Muscle layer of duodenum (tissue), 2 donors: Measurements from ENCODE around the gene OR56B4.
"Not testable (repeated sequence)": the region's sequence is repeated elsewhere in the genome, so short reads cannot be mapped to it uniquely, and the experiment has no call there.

Experiments used
- H3K27ac ChIP-seq: one replicate; pipeline ENCODE4 v1.7.0; 2013; ENCODE audit warnings: mild to moderate bottlenecking, low read length
- H3K27me3 ChIP-seq: one replicate; pipeline ENCODE4 v1.7.0; 2013; ENCODE audit warnings: low read depth, mild to moderate bottlenecking, control low read depth, low read length
- H3K36me3 ChIP-seq, 2 donors: one replicate each; pipeline ENCODE4 v1.7.0; 2013; ENCODE audit warnings: low read length in 2 of 2, control low read depth in 1 of 2, mild to moderate bottlenecking in 1 of 2; ENCODE audit not compliant: insufficient read depth in 2 of 2, control insufficient read depth in 1 of 2
- H3K4me1 ChIP-seq, 2 donors: one replicate each; pipeline ENCODE4 v1.7.0; 2013; ENCODE audit warnings: low read length in 2 of 2, mild to moderate bottlenecking in 2 of 2, control low read depth in 1 of 2, moderate library complexity in 1 of 2; ENCODE audit not compliant: insufficient read depth in 2 of 2, control insufficient read depth in 1 of 2
- H3K4me3 ChIP-seq, 2 donors: one replicate each; pipeline ENCODE4 v1.7.0; 2013; ENCODE audit warnings: low read length in 2 of 2, low read depth in 1 of 2, mild to moderate bottlenecking in 1 of 2
- H3K9me3 ChIP-seq, 2 donors: one replicate each; pipeline ENCODE4 v1.7.0; 2013; ENCODE audit warnings: low read length in 2 of 2, control low read depth in 1 of 2, mild to moderate bottlenecking in 1 of 2; ENCODE audit not compliant: control insufficient read depth in 1 of 2
- donor health status: healthy.

OR56B4 gene, protein sequence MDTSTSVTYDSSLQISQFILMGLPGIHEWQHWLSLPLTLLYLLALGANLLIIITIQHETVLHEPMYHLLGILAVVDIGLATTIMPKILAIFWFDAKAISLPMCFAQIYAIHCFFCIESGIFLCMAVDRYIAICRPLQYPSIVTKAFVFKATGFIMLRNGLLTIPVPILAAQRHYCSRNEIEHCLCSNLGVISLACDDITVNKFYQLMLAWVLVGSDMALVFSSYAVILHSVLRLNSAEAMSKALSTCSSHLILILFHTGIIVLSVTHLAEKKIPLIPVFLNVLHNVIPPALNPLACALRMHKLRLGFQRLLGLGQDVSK

DNA sequence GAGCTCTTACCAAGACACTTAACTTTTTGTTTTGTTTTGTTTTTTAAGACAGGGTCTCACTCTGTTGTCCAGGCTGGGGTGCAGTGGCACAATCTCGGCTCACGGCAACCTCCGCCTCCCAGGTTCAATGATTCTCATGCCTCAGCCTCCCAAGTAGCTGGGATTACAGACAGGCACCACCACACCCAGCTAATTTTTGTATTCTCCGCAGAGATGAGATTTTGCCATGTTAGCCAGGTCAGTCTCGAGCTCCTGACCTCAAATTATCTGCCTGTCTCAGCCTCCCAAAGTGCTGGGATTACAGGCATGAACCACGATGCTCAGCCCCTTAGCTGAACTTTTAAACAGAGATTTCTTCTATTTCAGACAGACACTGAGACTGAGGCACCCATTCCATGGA, at the start of gene OR56B4:
Gene OR56B4 (plus strand): TSS at position 301 of the 400 bp plus-strand sequence. CDS start 95 bp downstream, at position 396.
- not testable (repeated sequence) for H3K4me1 ChIP-seq, H3K27me3 ChIP-seq, H3K4me3 ChIP-seq, H3K9me3 ChIP-seq, H3K27ac ChIP-seq, H3K36me3 ChIP-seq

GRCh38 chr11:6061475-6061874, 46.0 kb upstream of the OR56B4 start:
- Histone ChIP-seq H3K27me3 (no peaks in the 10 kb centered on the region), H3K36me3 (no peaks in the 10 kb centered on the region), H3K4me3 (no peak overlapping the region), H3K4me1 (no peaks in the 10 kb centered on the region), H3K27ac (no peak overlapping the region), H3K9me3 (no peaks in the 10 kb centered on the region)

DNA sequence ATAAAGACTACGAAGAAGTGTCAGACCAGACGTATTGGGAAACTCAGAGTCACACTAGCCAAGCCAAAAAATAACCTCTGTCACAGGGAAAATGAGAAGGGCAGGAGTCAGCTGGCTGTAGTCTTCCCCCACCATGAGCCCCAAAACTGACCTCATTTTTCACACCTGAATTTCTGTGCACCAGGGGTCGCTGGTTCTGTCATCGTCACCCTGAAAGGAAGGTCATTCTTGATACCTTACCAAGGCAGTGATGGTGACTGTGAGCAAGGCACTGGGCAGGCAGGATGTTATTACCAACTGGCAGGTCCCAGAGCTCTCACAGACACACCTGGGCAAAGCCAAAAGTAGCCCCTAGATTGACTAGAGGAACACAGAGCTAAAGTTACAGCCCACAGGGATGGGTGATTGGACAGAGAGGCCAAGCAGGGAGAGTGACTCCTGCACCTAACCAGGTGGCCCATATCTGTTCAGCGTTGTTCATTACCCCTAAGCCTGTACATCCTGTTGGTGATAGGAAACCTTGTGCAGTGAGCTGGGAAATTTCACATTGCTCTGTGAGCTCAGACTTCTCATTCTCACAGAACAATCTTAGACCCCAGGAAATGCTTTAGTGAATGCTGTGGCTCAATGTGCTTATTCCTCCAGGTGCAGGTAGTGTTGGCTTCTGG, 44.7 kb upstream of the OR56B4 start:
- H3K36me3 ChIP-seq: no peaks in the 10 kb centered on the region
- no peak overlapping the region for H3K4me3 ChIP-seq
- no peaks in the 10 kb centered on the region for H3K27me3 ChIP-seq
- H3K4me1 ChIP-seq: no peaks in the 10 kb centered on the region
- H3K9me3 ChIP-seq: no peaks in the 10 kb centered on the region
- no peak overlapping the region for H3K27ac ChIP-seq

- no peaks in the 10 kb centered on the region for H3K4me1 ChIP-seq
- H3K9me3 ChIP-seq: no peaks in the 10 kb centered on the region
- H3K36me3 ChIP-seq: no peaks in the 10 kb centered on the region
- H3K27me3 ChIP-seq: no peaks in the 10 kb centered on the region
- no peak overlapping the region for H3K4me3 ChIP-seq
- no peak overlapping the region for H3K27ac ChIP-seq
Measured at GRCh38 chr11:6067502-6067901, 40.0 kb upstream of the OR56B4 start.

DNA sequence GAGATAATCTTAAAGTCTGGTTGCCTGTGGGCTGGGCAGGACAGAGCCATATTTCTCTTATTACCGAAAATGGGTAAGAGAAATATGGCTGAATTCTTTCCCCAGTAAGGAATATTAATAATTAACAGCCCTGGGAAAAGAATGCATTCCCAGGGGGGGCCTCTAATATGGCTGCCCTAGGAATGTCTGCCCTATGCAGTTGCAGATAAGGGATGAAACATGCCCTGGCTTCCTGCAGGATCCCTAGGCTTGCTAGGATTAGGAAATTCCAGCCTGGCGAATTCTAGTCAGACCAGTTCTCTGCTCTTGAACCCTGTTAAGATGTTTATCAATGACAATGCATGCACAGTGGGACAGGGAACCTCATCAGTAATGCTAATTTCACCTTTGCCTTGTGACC, 31.0 kb upstream of the OR56B4 start:
- H3K27ac ChIP-seq, H3K9me3 ChIP-seq, H3K36me3 ChIP-seq, H3K4me1 ChIP-seq, H3K27me3 ChIP-seq, H3K4me3 ChIP-seq: not testable (repeated sequence)

DNA sequence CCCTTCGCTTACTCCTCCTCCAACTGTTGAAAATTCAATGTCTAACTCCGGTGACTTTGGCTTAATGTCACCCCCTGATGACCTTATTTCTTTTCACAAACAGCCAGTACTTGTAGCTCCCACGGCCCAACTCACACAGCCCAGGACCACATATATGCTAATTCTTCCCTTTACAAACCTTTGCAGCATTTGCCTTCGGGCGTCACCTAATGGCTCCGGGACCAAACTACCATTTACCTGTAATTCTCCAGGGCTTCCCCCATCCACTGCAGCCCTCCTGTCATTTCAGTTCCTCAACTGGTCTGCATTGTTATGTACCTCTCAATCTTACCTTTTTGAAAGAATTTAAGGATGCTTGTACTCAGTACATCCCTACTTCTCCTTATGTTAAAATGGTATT, 29.8 kb upstream of the OR56B4 start:
- Histone ChIP-seq H3K27ac (no peak overlapping the region), H3K4me3 (no peak overlapping the region), H3K9me3 (peaks cover 0 to under 1% of the 10 kb centered on the region in 2 donors), H3K4me1 (no peaks in the 10 kb centered on the region), H3K27me3 (no peaks in the 10 kb centered on the region), H3K36me3 (no peaks in the 10 kb centered on the region)

DNA sequence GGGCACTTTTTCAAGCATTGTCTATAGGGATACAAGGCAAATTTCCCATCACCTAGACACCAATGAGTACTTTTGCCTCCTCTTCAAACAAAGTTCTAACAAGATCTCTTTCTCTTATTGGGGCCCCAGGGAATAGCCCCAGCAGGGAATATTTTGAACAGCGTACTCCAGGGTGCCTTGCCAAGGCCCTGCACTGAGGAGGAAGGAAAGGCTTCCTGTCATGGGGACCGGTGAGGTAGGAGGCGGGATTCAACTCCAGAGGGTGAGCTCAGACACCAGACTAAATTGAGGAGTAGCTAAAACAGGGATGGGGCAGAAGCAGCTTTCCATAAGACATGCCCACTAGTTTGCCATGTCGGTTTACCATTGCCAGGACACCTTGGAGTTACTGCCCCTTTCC, 28.0 kb upstream of the OR56B4 start:
- H3K36me3 ChIP-seq: no peaks in the 10 kb centered on the region
- no peak overlapping the region for H3K4me3 ChIP-seq
- H3K9me3 ChIP-seq: peaks cover 0 to 7% of the 10 kb centered on the region in 2 donors
- H3K27ac ChIP-seq: no peak overlapping the region
- no peaks in the 10 kb centered on the region for H3K27me3 ChIP-seq
- H3K4me1 ChIP-seq: no peaks in the 10 kb centered on the region

- no peaks in the 10 kb centered on the region for H3K36me3 ChIP-seq
- H3K9me3 ChIP-seq: peaks cover 0 to 7% of the 10 kb centered on the region in 2 donors
Measured at GRCh38 chr11:6083129-6083528, 24.4 kb upstream of the OR56B4 start.

DNA sequence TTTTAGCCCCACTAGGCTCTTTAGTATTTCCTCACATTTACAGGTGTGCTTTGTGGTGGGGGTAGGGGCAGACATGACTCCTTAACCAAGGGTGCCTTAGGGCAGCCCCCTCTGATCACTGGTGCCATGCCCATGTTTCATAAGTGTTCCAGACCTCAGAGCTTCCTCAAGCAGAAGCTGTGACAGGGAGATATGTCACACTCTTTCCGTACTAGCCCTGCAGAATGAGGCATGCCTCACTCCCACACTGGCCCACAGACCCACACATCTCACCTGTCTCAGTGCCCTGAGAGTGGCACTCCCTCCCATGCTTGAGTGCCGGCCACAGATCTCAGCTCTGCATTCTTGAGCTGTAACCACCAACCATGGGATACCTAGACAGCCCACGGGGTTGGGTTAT, 22.9 kb upstream of the OR56B4 start:
- H3K27ac ChIP-seq: no peak overlapping the region
- no peaks in the 10 kb centered on the region for H3K4me1 ChIP-seq
- no peaks in the 10 kb centered on the region for H3K36me3 ChIP-seq
- H3K27me3 ChIP-seq: no peaks in the 10 kb centered on the region
- H3K9me3 ChIP-seq: peaks cover 0 to 7% of the 10 kb centered on the region in 2 donors
- H3K4me3 ChIP-seq: no peak overlapping the region

More at GRCh38 chr11:6083129-6083528, 24.4 kb upstream of the OR56B4 start:
- H3K27ac ChIP-seq: no peak overlapping the region
- no peaks in the 10 kb centered on the region for H3K27me3 ChIP-seq
- H3K4me3 ChIP-seq: no peak overlapping the region
- no peaks in the 10 kb centered on the region for H3K4me1 ChIP-seq

- Histone ChIP-seq H3K27ac (no peak overlapping the region), H3K36me3 (no peaks in the 10 kb centered on the region), H3K4me1 (no peaks in the 10 kb centered on the region), H3K27me3 (no peaks in the 10 kb centered on the region), H3K9me3 (peaks cover 0 to 4% of the 10 kb centered on the region in 2 donors), H3K4me3 (no peak overlapping the region)
Measured at GRCh38 chr11:6094186-6094585, 13.3 kb upstream of the OR56B4 start.

- Histone ChIP-seq H3K36me3 (no peaks in the 10 kb centered on the region), H3K9me3 (peaks cover 0 to 2% of the 10 kb centered on the region in 2 donors), H3K27me3 (no peaks in the 10 kb centered on the region), H3K4me1 (no peaks in the 10 kb centered on the region), H3K27ac (no peak overlapping the region), H3K4me3 (no peak overlapping the region)
Measured at GRCh38 chr11:6095798-6096197, 11.7 kb upstream of the OR56B4 start.
